ENCODE results near the gene DNAJB14.

DNA sequence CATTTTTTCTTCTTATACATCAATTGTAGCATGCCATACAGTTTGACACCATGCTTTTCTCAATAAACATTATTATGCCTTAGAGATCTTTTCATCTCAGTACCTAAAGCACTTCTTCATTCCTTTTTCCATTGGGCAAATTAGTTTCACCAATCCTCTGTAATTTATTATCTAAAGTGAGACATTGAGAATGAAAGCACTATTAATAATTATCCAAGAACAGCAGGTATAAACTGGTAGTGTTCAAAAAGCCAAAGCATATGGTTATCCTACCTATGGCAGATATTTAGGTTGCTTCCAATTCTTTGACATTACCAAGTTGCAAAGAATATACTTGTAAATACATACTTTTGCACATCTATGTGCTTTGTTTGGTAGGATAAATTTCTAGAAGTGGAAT, 67.8 kb downstream of the DNAJB14 start:
- TF ChIP-seq JUNB (IDR thresholded peaks at IDR 0.05; ENCODE audit: unreplicated experiment) (no peak), EZH2phosphoT487 (IDR thresholded peaks at IDR 0.05; ENCODE audit: unreplicated experiment) (no peak)
- TF ChIP-seq, protein P1, sequence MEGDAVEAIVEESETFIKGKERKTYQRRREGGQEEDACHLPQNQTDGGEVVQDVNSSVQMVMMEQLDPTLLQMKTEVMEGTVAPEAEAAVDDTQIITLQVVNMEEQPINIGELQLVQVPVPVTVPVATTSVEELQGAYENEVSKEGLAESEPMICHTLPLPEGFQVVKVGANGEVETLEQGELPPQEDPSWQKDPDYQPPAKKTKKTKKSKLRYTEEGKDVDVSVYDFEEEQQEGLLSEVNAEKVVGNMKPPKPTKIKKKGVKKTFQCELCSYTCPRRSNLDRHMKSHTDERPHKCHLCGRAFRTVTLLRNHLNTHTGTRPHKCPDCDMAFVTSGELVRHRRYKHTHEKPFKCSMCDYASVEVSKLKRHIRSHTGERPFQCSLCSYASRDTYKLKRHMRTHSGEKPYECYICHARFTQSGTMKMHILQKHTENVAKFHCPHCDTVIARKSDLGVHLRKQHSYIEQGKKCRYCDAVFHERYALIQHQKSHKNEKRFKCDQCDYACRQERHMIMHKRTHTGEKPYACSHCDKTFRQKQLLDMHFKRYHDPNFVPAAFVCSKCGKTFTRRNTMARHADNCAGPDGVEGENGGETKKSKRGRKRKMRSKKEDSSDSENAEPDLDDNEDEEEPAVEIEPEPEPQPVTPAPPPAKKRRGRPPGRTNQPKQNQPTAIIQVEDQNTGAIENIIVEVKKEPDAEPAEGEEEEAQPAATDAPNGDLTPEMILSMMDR (conservative IDR thresholded peaks at IDR 0.05; ENCODE audit: low read depth in 2 of 2): no peak
- TF ChIP-seq, protein P2, sequence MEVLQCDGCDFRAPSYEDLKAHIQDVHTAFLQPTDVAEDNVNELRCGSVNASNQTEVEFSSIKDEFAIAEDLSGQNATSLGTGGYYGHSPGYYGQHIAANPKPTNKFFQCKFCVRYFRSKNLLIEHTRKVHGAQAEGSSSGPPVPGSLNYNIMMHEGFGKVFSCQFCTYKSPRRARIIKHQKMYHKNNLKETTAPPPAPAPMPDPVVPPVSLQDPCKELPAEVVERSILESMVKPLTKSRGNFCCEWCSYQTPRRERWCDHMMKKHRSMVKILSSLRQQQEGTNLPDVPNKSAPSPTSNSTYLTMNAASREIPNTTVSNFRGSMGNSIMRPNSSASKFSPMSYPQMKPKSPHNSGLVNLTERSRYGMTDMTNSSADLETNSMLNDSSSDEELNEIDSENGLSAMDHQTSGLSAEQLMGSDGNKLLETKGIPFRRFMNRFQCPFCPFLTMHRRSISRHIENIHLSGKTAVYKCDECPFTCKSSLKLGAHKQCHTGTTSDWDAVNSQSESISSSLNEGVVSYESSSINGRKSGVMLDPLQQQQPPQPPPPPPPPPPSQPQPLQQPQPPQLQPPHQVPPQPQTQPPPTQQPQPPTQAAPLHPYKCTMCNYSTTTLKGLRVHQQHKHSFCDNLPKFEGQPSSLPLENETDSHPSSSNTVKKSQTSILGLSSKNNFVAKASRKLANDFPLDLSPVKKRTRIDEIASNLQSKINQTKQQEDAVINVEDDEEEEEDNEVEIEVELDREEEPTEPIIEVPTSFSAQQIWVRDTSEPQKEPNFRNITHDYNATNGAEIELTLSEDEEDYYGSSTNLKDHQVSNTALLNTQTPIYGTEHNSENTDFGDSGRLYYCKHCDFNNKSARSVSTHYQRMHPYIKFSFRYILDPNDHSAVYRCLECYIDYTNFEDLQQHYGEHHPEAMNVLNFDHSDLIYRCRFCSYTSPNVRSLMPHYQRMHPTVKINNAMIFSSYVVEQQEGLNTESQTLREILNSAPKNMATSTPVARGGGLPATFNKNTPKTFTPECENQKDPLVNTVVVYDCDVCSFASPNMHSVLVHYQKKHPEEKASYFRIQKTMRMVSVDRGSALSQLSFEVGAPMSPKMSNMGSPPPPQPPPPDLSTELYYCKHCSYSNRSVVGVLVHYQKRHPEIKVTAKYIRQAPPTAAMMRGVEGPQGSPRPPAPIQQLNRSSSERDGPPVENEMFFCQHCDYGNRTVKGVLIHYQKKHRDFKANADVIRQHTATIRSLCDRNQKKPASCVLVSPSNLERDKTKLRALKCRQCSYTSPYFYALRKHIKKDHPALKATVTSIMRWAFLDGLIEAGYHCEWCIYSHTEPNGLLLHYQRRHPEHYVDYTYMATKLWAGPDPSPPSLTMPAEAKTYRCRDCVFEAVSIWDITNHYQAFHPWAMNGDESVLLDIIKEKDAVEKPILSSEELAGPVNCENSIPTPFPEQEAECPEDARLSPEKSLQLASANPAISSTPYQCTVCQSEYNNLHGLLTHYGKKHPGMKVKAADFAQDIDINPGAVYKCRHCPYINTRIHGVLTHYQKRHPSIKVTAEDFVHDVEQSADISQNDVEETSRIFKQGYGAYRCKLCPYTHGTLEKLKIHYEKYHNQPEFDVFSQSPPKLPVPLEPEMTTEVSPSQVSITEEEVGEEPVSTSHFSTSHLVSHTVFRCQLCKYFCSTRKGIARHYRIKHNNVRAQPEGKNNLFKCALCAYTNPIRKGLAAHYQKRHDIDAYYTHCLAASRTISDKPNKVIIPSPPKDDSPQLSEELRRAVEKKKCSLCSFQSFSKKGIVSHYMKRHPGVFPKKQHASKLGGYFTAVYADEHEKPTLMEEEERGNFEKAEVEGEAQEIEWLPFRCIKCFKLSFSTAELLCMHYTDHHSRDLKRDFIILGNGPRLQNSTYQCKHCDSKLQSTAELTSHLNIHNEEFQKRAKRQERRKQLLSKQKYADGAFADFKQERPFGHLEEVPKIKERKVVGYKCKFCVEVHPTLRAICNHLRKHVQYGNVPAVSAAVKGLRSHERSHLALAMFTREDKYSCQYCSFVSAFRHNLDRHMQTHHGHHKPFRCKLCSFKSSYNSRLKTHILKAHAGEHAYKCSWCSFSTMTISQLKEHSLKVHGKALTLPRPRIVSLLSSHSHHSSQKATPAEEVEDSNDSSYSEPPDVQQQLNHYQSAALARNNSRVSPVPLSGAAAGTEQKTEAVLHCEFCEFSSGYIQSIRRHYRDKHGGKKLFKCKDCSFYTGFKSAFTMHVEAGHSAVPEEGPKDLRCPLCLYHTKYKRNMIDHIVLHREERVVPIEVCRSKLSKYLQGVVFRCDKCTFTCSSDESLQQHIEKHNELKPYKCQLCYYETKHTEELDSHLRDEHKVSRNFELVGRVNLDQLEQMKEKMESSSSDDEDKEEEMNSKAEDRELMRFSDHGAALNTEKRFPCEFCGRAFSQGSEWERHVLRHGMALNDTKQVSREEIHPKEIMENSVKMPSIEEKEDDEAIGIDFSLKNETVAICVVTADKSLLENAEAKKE (CRISPR knock-in tag; IDR thresholded peaks at IDR 0.05): no peak
- TF ChIP-seq, protein P3, sequence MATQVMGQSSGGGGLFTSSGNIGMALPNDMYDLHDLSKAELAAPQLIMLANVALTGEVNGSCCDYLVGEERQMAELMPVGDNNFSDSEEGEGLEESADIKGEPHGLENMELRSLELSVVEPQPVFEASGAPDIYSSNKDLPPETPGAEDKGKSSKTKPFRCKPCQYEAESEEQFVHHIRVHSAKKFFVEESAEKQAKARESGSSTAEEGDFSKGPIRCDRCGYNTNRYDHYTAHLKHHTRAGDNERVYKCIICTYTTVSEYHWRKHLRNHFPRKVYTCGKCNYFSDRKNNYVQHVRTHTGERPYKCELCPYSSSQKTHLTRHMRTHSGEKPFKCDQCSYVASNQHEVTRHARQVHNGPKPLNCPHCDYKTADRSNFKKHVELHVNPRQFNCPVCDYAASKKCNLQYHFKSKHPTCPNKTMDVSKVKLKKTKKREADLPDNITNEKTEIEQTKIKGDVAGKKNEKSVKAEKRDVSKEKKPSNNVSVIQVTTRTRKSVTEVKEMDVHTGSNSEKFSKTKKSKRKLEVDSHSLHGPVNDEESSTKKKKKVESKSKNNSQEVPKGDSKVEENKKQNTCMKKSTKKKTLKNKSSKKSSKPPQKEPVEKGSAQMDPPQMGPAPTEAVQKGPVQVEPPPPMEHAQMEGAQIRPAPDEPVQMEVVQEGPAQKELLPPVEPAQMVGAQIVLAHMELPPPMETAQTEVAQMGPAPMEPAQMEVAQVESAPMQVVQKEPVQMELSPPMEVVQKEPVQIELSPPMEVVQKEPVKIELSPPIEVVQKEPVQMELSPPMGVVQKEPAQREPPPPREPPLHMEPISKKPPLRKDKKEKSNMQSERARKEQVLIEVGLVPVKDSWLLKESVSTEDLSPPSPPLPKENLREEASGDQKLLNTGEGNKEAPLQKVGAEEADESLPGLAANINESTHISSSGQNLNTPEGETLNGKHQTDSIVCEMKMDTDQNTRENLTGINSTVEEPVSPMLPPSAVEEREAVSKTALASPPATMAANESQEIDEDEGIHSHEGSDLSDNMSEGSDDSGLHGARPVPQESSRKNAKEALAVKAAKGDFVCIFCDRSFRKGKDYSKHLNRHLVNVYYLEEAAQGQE (IDR thresholded peaks at IDR 0.05; ENCODE audit: unreplicated experiment): no peak
